Fibroblast of skin of abdomen (primary cell): ENCODE data around the gene HDAC10.

Experiments
- DNase-seq: peaks from one replicate; pipeline ENCODE4 v3.0.0-alpha.2; 2013

The HDAC10 gene

GRCh38 chr22:50269970-50270665 lies 19.1 kb upstream of the HDAC10 start, which contains the start of gene MAPK11:
MAPK11 (minus strand) TSS chr22:50270380; CDS start chr22:50270292, 88 bp downstream.
- peak; percentile 51 for DNase-seq

GRCh38 chr22:50269573-50269969 lies 18.5 kb upstream of the HDAC10 start:
- DNase-seq: no peak

- DNase-seq: no peak
Observed at GRCh38 chr22:50268655-50269113, 17.6 kb upstream of the HDAC10 start.

- peak; percentile 54 for DNase-seq
Observed at GRCh38 chr22:50267591-50268390, 16.7 kb upstream of the HDAC10 start.

- DNase-seq: no peak
Observed at GRCh38 chr22:50266994-50267393, 15.9 kb upstream of the HDAC10 start.

- no peak for DNase-seq
Observed at GRCh38 chr22:50264946-50265669, 14.0 kb upstream of the HDAC10 start.

GRCh38 chr22:50264104-50264745 lies 13.2 kb upstream of the HDAC10 start:
- no peak for DNase-seq

GRCh38 chr22:50262973-50263617 lies 12.0 kb upstream of the HDAC10 start:
- no peak for DNase-seq

- DNase-seq: no peak
Observed at GRCh38 chr22:50262460-50262911, 11.4 kb upstream of the HDAC10 start.

GRCh38 chr22:50261615-50262459 lies 10.8 kb upstream of the HDAC10 start, which contains the start of gene MAPK12:
MAPK12 (minus strand) TSS chr22:50261683; CDS start chr22:50261509, 174 bp downstream.
- peak; percentile 48 for DNase-seq

- peak; percentile 61 for DNase-seq
Observed at GRCh38 chr22:50260801-50261614, 9.9 kb upstream of the HDAC10 start.

- no peak for DNase-seq
Observed at GRCh38 chr22:50260434-50260800, 9.4 kb upstream of the HDAC10 start.

GRCh38 chr22:50259302-50259701 lies 8.2 kb upstream of the HDAC10 start:
- no peak for DNase-seq

GRCh38 chr22:50258361-50259292 lies 7.6 kb upstream of the HDAC10 start:
- DNase-seq: no peak

GRCh38 chr22:50257451-50258360 lies 6.6 kb upstream of the HDAC10 start:
- DNase-seq: no peak

- DNase-seq: no peak
Observed at GRCh38 chr22:50257041-50257440, 6.0 kb upstream of the HDAC10 start.

GRCh38 chr22:50256258-50256862 lies 5.3 kb upstream of the HDAC10 start:
- no peak for DNase-seq
